Hepatic stellate cell (primary cell): ENCODE data around the gene EFCAB3.
"Not testable (repeated sequence)": the region's sequence is repeated elsewhere in the genome, so short reads cannot be mapped to it uniquely, and the experiment has no call there.

Experiments used
- DNase-seq: peaks from one replicate; pipeline ENCODE4 v3.0.0; 2011; ENCODE audit warnings: low spot score

Gene EFCAB3

GRCh38 chr17:62465271-62465670, 84.9 kb downstream of the EFCAB3 start:
- DNase-seq: not testable (repeated sequence)
